Tibial artery (tissue), 4 donors: ENCODE data around the gene TOX2.

ENCODE experiments used
- DNase-seq, 2 donors: peaks; one replicate each; pipeline ENCODE4 v3.0.0-alpha.2; 2019
- H3K27ac ChIP-seq, 2 donors: fragments of 200-600 bp; sonication (generic) in 1 of 2; 1 replicate in 1 of 2; 2 replicates in 1 of 2; pipeline ENCODE4 v1.5.1; 2018 to 2019; ENCODE audit warnings: mild to moderate bottlenecking in 1 of 2
- H3K27me3 ChIP-seq, 2 donors: fragments of 200-600 bp; sonication (generic) in 1 of 2; one replicate each; pipeline versions ENCODE4 v1.5.1 to v1.6.0; 2016 to 2019
- H3K36me3 ChIP-seq, 3 donors: fragments of 200-600 bp; sonication (generic) in 2 of 3; one replicate each; pipeline ENCODE4 v1.5.1; 2016 to 2019; ENCODE audit warnings: mild to moderate bottlenecking in 2 of 3
- H3K4me1 ChIP-seq, 4 donors: fragments of 200-600 bp; sonication (generic) in 2 of 4; 1 replicate in 3 of 4; 2 replicates in 1 of 4; pipeline ENCODE4 v1.5.1; 2016 to 2019
- H3K4me3 ChIP-seq, 2 donors: fragments of 200-600 bp; sonication (generic) in 1 of 2; 1 replicate in 1 of 2; 2 replicates in 1 of 2; pipeline ENCODE4 v1.5.1; 2018 to 2019; ENCODE audit warnings: mild to moderate bottlenecking in 2 of 2
- H3K9me3 ChIP-seq, 3 donors: fragments of 200-600 bp; sonication (generic) in 1 of 3; one replicate each; pipeline ENCODE4 v1.5.1; 2016 to 2019
- intact Hi-C: fragments of 100-400 bp; cut with DNase I; formaldehyde crosslinking; loops from one replicate; pipeline ENCODE4 v1.15.0; 2023; ENCODE audit warnings: low total_unique reads
- TF ChIP-seq, protein P1 (sequence below), 2 experiments: fragments of 200-600 bp in 1 of 2; fragments of 450-650 bp in 1 of 2; IDR thresholded peaks; one replicate each; pipeline ENCODE4 v1.5.1; 2017 to 2019; ENCODE audit warnings: antibody characterized with exemption in 2 of 2, mild to moderate bottlenecking in 1 of 2, moderate library complexity in 1 of 2

TOX2 gene

DNA sequence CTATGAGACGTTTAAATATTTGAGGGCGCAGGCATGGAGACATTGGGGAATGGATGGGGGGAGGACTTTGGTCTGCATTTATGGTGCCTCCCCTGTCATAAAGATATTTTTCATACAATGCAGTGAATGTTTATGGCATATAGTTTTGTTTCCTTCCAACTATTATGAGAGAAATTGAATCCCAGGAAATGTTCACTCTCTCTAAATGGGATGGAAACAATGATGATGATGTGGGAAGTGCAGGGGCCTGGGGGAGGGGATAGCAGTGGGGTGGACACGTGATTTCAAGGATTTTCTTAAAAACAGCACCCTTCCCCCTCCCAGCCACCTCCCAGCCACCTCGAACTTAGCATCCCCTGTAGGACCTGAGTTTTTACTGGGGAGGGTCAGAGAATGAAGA is 69.9 kb downstream of the TOX2 start:
- Histone ChIP-seq H3K9me3 (no peaks in the 10 kb centered on the region), H3K27me3 (no peaks in the 10 kb centered on the region), H3K36me3 (no peaks in the 10 kb centered on the region), H3K27ac (no peak overlapping the region), H3K4me1 (no peaks in the 10 kb centered on the region), H3K4me3 (no peak overlapping the region)
- TF ChIP-seq, protein P1, sequence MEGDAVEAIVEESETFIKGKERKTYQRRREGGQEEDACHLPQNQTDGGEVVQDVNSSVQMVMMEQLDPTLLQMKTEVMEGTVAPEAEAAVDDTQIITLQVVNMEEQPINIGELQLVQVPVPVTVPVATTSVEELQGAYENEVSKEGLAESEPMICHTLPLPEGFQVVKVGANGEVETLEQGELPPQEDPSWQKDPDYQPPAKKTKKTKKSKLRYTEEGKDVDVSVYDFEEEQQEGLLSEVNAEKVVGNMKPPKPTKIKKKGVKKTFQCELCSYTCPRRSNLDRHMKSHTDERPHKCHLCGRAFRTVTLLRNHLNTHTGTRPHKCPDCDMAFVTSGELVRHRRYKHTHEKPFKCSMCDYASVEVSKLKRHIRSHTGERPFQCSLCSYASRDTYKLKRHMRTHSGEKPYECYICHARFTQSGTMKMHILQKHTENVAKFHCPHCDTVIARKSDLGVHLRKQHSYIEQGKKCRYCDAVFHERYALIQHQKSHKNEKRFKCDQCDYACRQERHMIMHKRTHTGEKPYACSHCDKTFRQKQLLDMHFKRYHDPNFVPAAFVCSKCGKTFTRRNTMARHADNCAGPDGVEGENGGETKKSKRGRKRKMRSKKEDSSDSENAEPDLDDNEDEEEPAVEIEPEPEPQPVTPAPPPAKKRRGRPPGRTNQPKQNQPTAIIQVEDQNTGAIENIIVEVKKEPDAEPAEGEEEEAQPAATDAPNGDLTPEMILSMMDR (IDR thresholded peaks at IDR 0.05) = no peak
- intact Hi-C loops = loop anchor here (10.0 kb wide), 1 partner anchor 90 kb away; no protein-coding TSS in a partner anchor
- no peak for DNase-seq

DNA sequence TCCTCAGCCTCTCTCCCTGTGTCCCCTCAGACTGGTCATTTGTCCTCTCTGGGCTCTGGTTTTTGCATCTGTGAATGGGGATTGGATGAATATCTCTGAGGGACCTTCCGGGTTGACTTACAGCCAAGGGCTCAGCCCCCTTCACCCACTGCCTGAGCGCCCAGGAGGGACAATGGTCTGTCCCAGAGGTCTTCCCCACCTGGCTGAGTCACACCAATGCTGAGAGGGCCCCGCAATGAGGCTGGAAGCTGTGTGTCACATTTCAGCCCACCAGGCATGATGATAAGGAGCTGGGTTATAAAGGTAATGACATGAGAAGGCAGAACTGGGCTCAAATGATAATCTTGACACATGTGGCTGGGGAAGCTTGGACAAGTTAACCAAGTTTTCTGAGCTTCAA is 70.5 kb downstream of the TOX2 start:
- H3K27ac ChIP-seq = no peak overlapping the region
- H3K4me3 ChIP-seq = no peak overlapping the region
- H3K9me3 ChIP-seq = no peaks in the 10 kb centered on the region
- no peaks in the 10 kb centered on the region for H3K36me3 ChIP-seq
- H3K4me1 ChIP-seq = no peaks in the 10 kb centered on the region
- intact Hi-C loops = loop anchor here (10.0 kb wide), 1 partner anchor 90 kb away; no protein-coding TSS in a partner anchor
- H3K27me3 ChIP-seq = no peaks in the 10 kb centered on the region
- DNase-seq = no peak
- TF ChIP-seq, protein P1 (IDR thresholded peaks at IDR 0.05) = no peak

DNA sequence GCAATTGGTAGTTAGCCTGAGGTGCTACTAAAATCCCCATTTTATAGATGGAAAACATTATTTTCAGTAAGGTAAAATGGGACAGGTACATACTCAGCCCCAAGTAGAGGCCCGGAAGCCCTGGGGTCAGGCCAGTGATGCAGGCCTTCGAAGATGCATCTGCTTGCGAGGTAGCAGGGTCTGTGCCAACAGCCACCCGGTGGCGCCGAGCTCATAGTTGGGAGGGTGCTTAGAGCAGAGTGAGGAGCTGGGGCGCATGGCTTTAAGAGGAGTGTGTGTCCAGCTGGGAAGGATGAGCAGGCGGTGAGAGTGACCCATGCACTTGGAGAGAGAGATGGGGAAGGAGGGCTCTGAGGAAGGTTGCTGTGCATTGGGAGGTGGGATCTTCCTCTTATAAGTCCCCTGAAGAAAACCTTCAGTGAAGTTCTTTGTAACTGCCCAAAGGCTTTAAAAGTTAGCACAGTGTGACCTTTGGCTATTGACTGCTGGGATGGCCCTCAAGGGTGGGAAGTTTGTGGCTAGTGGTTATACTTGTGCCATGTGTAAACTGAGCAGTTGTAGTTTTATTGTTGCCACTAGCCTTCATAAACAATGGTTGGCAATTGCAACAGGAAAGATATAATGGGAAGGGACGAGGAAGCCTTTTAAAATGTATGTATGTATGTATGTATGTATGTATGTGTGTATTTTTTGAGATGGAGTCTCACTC is 71.1 kb downstream of the TOX2 start:
- DNase-seq = no peak
- Histone ChIP-seq H3K27me3 (no peaks in the 10 kb centered on the region), H3K4me3 (no peak overlapping the region), H3K36me3 (no peaks in the 10 kb centered on the region), H3K27ac (no peak overlapping the region), H3K4me1 (no peaks in the 10 kb centered on the region), H3K9me3 (no peaks in the 10 kb centered on the region)
- intact Hi-C loops = loop anchor here (10.0 kb wide), 1 partner anchor 89 kb away; no protein-coding TSS in a partner anchor
- TF ChIP-seq, protein P1 (IDR thresholded peaks at IDR 0.05) = no peak

GRCh38 chr20:43987018-43987417 is 72.4 kb downstream of the TOX2 start:
- intact Hi-C loops = loop anchor here (10.0 kb wide), 1 partner anchor 88 kb away; no protein-coding TSS in a partner anchor
- Histone ChIP-seq H3K27me3 (no peaks in the 10 kb centered on the region), H3K9me3 (no peaks in the 10 kb centered on the region), H3K4me3 (no peak overlapping the region), H3K4me1 (no peaks in the 10 kb centered on the region), H3K27ac (no peak overlapping the region), H3K36me3 (no peaks in the 10 kb centered on the region)
- TF ChIP-seq, protein P1 (IDR thresholded peaks at IDR 0.05) = no peak
- DNase-seq = no peak

DNA sequence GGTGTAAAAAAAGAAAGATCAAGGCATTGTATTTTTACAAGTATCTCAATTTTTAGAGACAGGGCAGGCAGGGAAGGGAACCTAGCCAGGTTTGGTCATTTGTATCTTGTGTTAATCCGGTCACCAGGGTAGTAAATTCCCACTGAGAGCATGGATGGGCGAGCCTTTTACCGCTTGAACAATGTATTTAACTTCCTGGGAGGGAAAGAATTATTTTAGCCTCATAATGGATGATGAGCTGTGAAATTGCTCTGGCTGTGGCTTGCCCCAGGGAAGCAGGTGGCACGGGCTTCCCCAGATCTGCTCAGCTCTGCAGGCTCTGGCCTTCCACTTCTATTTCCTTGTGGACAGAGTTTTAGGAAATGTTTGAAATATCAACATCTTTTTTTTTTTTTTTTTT is 72.9 kb downstream of the TOX2 start:
- TF ChIP-seq, protein P1 (IDR thresholded peaks at IDR 0.05) = no peak
- Histone ChIP-seq H3K4me3 (no peak overlapping the region), H3K27ac (no peak overlapping the region), H3K4me1 (no peaks in the 10 kb centered on the region), H3K27me3 (no peaks in the 10 kb centered on the region), H3K9me3 (no peaks in the 10 kb centered on the region), H3K36me3 (no peaks in the 10 kb centered on the region)
- intact Hi-C loops = loop anchor here (10.0 kb wide), 1 partner anchor 87 kb away; no protein-coding TSS in a partner anchor
- no peak for DNase-seq
